Activated CD8-positive, alpha-beta memory T cell treated with anti-CD3 and anti-CD28 coated beads, Interleukin-2, amount 50 U/mL, for 1 hour (primary cell): ENCODE results near the gene COIL.
"Not testable (repeated sequence)": the region's sequence is repeated elsewhere in the genome, so short reads cannot be mapped to it uniquely, and the experiment has no call there.

Experiments used
- DNase-seq: peaks from one replicate; pipeline ENCODE4 v3.0.0-alpha.2; 2020; ENCODE audit errors: extremely low read depth

The COIL gene

GRCh38 chr17:56977673-56978395 lies 17.0 kb upstream of the COIL start, which contains the start of gene SCPEP1:
Gene SCPEP1, plus strand, starts transcription at chr17:56978131. Its CDS starts 29 bp downstream, at chr17:56978160.
- peak; percentile 58 for DNase-seq

- no peak for DNase-seq
Observed at GRCh38 chr17:56976941-56977608, 16.2 kb upstream of the COIL start.

GRCh38 chr17:56975656-56976055 lies 14.8 kb upstream of the COIL start:
- DNase-seq, result no peak

GRCh38 chr17:56974055-56974454 lies 13.2 kb upstream of the COIL start:
- no peak for DNase-seq

GRCh38 chr17:56973520-56973919 lies 12.7 kb upstream of the COIL start:
- no peak for DNase-seq

- no peak for DNase-seq
Observed at GRCh38 chr17:56972111-56972730, 11.4 kb upstream of the COIL start.

- no peak for DNase-seq
Observed at GRCh38 chr17:56970974-56971373, 10.1 kb upstream of the COIL start.

GRCh38 chr17:56966338-56966737 lies 5.5 kb upstream of the COIL start:
- DNase-seq, result no peak

- DNase-seq, result not testable (repeated sequence)
Observed at GRCh38 chr17:56965681-56966080, 4.8 kb upstream of the COIL start.

- DNase-seq, result not testable (repeated sequence)
Observed at GRCh38 chr17:56965241-56965640, 4.4 kb upstream of the COIL start.

- DNase-seq, result no peak
Observed at GRCh38 chr17:56956992-56957391, 3.9 kb downstream of the COIL start.

GRCh38 chr17:56949595-56949994 lies 11.3 kb downstream of the COIL start:
- DNase-seq, result no peak

GRCh38 chr17:56948491-56948890 lies 12.4 kb downstream of the COIL start:
- no peak for DNase-seq

GRCh38 chr17:56947741-56948140 lies 13.1 kb downstream of the COIL start:
- DNase-seq, result no peak

- DNase-seq, result no peak
Observed at GRCh38 chr17:56945938-56946505, 14.8 kb downstream of the COIL start.

GRCh38 chr17:56943505-56944125 lies 17.2 kb downstream of the COIL start:
- DNase-seq, result no peak

- no peak for DNase-seq
Observed at GRCh38 chr17:56939869-56940484, 20.9 kb downstream of the COIL start.

- DNase-seq, result not testable (repeated sequence)
Observed at GRCh38 chr17:56938206-56938605, 22.6 kb downstream of the COIL start.

- no peak for DNase-seq
Observed at GRCh38 chr17:56937687-56938086, 23.2 kb downstream of the COIL start.

- no peak for DNase-seq
Observed at GRCh38 chr17:56936697-56937322, 24.0 kb downstream of the COIL start.

- no peak for DNase-seq
Observed at GRCh38 chr17:56935461-56935860, 25.4 kb downstream of the COIL start.
